Measurements from ENCODE around the gene AIFM3.

DNA sequence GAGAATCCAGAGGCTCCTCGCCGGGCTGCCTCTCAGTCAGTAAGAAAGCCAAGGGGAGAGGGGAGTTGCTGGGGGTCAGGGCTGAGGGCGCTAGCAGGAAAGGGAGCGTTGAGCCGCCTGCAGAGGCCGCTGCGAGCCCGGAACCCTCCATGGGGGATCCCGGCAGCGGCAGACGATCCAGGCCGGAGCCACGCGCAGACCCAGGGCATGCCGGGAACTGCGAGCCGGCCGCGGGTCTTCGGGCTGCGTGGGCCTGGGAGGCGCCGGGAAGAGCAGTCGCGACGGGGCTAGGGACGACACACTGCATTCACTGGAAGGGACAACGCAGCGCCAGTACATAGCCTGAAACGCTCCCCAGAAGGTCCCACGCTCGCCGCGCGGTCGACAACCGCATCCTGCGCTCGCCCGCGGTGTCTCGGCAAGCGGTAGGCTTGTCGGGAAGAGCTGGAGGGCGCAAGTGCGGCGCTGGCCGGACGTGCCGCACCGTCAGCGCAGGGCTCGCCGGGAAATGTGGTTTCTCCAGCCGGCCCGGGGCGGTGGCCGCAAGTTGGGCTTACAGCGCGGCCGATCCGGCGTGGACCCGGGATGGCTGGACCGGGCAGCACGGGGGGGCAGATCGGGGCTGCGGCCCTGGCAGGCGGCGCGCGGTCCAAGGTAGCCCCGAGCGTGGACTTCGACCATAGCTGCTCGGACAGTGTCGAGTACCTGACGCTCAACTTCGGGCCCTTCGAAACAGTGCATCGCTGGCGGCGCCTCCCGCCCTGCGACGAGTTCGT, 14.9 kb downstream of the AIFM3 start, which contains the start of gene LZTR1:
- TF ChIP-seq, protein P1, sequence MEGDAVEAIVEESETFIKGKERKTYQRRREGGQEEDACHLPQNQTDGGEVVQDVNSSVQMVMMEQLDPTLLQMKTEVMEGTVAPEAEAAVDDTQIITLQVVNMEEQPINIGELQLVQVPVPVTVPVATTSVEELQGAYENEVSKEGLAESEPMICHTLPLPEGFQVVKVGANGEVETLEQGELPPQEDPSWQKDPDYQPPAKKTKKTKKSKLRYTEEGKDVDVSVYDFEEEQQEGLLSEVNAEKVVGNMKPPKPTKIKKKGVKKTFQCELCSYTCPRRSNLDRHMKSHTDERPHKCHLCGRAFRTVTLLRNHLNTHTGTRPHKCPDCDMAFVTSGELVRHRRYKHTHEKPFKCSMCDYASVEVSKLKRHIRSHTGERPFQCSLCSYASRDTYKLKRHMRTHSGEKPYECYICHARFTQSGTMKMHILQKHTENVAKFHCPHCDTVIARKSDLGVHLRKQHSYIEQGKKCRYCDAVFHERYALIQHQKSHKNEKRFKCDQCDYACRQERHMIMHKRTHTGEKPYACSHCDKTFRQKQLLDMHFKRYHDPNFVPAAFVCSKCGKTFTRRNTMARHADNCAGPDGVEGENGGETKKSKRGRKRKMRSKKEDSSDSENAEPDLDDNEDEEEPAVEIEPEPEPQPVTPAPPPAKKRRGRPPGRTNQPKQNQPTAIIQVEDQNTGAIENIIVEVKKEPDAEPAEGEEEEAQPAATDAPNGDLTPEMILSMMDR (IDR thresholded peaks at IDR 0.05; ENCODE audit: low read depth, low read length) = peak; percentile 64
- TF ChIP-seq EZH2phosphoT487 (IDR thresholded peaks at IDR 0.05; ENCODE audit: low read depth) = no peak

Measured in OCI-LY3 (cell line).